ENCODE measurements around the gene DUSP5.

DUSP5 gene

DNA sequence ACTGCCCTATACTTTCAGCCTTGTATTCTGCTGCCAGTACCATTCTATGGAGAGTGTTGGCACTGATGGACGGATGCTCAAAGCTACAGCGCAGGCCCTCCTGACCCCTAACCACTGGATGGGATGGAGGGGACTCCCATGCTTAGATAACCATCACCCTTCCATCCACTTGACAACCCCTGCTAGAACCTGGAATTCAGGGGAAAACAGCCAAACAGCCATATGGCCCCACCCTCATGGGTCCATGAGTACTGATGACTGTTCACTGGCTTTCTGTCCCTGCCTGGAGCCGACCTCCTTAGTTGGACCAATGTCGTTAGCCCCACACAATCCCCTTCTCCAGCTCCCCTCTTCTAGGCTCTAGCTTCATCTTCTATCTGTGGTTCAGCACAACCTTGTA is 16.2 kb downstream of the DUSP5 start:
- H3K79me2 ChIP-seq (ENCODE audit: control insufficient read depth, low read length) = no peaks in the 10 kb centered on the region
- TF ChIP-seq, protein P1, sequence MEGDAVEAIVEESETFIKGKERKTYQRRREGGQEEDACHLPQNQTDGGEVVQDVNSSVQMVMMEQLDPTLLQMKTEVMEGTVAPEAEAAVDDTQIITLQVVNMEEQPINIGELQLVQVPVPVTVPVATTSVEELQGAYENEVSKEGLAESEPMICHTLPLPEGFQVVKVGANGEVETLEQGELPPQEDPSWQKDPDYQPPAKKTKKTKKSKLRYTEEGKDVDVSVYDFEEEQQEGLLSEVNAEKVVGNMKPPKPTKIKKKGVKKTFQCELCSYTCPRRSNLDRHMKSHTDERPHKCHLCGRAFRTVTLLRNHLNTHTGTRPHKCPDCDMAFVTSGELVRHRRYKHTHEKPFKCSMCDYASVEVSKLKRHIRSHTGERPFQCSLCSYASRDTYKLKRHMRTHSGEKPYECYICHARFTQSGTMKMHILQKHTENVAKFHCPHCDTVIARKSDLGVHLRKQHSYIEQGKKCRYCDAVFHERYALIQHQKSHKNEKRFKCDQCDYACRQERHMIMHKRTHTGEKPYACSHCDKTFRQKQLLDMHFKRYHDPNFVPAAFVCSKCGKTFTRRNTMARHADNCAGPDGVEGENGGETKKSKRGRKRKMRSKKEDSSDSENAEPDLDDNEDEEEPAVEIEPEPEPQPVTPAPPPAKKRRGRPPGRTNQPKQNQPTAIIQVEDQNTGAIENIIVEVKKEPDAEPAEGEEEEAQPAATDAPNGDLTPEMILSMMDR (IDR thresholded peaks at IDR 0.05; ENCODE audit: low read depth, low read length, poor library complexity, severe bottlenecking) = no peak
- no peak for TF ChIP-seq EZH2phosphoT487 (IDR thresholded peaks at IDR 0.05; ENCODE audit: borderline replicate concordance, low read length)

DNA sequence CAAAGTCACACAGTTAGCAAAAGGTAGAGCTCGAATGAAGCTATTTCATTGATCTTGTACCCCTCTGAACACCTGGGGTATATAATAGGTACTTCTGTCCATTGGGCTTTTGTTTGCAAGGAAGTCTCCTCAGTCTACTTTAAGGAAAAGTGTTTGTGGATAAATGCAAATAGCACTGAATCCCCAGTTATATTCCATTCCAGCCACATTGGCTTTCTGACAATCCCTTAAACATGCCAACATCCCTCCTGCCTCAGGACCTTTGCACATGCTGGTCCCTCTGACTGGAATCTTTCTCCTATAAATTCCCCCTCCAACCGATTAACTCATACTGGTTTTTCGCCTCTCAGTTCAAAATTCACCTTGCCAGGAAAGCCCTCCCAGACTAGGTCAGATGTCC is 17.1 kb downstream of the DUSP5 start:
- H3F3A ChIP-seq (ENCODE audit: control insufficient read depth, insufficient read depth) = no peaks in the 10 kb centered on the region
- H3K36me3 ChIP-seq (ENCODE audit: control insufficient read depth, low read length) = no peaks in the 10 kb centered on the region
- H3K79me2 ChIP-seq (ENCODE audit: control insufficient read depth, low read length) = no peaks in the 10 kb centered on the region
- no peak overlapping the region for H3K4me2 ChIP-seq (ENCODE audit: low read length)
- H3K27ac ChIP-seq (ENCODE audit: low read depth, low read length) = no peak overlapping the region
- peaks cover 9% of the 10 kb centered on the region for H3K27me3 ChIP-seq (ENCODE audit: control insufficient read depth, low read length)
- H4K20me1 ChIP-seq (ENCODE audit: control insufficient read depth, insufficient read depth, low read depth, low read length) = no peaks in the 10 kb centered on the region
- H3K9me2 ChIP-seq (replicated peaks; ENCODE audit: control insufficient read depth, low read length) = no peaks in the 10 kb centered on the region
- H3K4me1 ChIP-seq (ENCODE audit: control insufficient read depth, low read length) = no peaks in the 10 kb centered on the region
- no peak overlapping the region for H3K4me3 ChIP-seq (ENCODE audit: low read length)
- TF ChIP-seq, protein P1 (IDR thresholded peaks at IDR 0.05; ENCODE audit: low read depth, low read length, poor library complexity, severe bottlenecking) = no peak
- no peak for TF ChIP-seq EZH2phosphoT487 (IDR thresholded peaks at IDR 0.05; ENCODE audit: borderline replicate concordance, low read length)
- no peaks in the 10 kb centered on the region for H3K9me3 ChIP-seq (ENCODE audit: control insufficient read depth, insufficient read depth, low read length)

More for the DNA sequence above, 16.2 kb downstream of the DUSP5 start:
- H3K4me2 ChIP-seq (ENCODE audit: low read length) = no peak overlapping the region
- H3K9me3 ChIP-seq (ENCODE audit: control insufficient read depth, insufficient read depth, low read length) = no peaks in the 10 kb centered on the region
- no peaks in the 10 kb centered on the region for H3K4me1 ChIP-seq (ENCODE audit: control insufficient read depth, low read length)
- no peak overlapping the region for H3K27ac ChIP-seq (ENCODE audit: low read depth, low read length)
- H3K4me3 ChIP-seq (ENCODE audit: low read length) = no peak overlapping the region
- no peaks in the 10 kb centered on the region for H3K9me2 ChIP-seq (replicated peaks; ENCODE audit: control insufficient read depth, low read length)
- H3K36me3 ChIP-seq (ENCODE audit: control insufficient read depth, low read length) = no peaks in the 10 kb centered on the region
- H4K20me1 ChIP-seq (ENCODE audit: control insufficient read depth, insufficient read depth, low read depth, low read length) = no peaks in the 10 kb centered on the region
- H3K27me3 ChIP-seq (ENCODE audit: control insufficient read depth, low read length) = peaks cover 5% of the 10 kb centered on the region; the same call in 1 of the 2 replicates
- no peaks in the 10 kb centered on the region for H3F3A ChIP-seq (ENCODE audit: control insufficient read depth, insufficient read depth)

DNA sequence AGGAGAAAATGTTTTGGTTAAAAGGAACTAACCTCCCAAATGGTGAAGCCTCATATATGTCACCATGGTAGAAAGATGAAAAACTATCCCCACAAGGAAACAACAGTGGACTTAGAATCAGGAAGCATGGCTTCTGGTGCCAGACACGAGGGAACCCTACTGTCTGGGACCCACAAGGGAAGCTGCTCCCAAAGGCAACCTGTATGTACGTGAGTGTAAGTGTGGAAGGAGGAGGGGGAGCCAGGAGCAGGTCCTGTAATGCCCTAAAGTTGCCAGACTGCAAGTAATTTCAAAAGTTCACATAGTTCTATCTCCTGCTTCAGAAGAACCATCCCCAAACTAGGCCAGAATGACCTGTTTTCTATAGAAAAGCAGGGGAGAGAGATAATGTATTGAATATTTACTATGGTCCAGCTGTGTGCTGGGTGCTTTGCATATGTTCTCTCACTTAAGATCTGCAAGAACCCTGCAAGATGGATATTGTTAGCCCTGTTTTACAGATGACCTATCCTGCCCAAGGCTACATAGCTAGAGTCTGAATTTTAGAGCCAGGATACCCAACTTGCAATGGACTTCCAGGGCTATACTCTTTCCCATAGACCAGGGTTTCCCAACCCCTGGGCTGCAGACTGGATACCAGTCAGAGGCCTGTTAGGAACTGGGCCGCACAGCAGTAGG is 19.2 kb downstream of the DUSP5 start:
- TF ChIP-seq EZH2phosphoT487 (IDR thresholded peaks at IDR 0.05; ENCODE audit: borderline replicate concordance, low read length) = no peak
- TF ChIP-seq, protein P1 (IDR thresholded peaks at IDR 0.05; ENCODE audit: low read depth, low read length, poor library complexity, severe bottlenecking) = no peak
- Histone ChIP-seq H3K36me3 (ENCODE audit: control insufficient read depth, low read length) (no peaks in the 10 kb centered on the region), H3K27ac (ENCODE audit: low read depth, low read length) (no peak overlapping the region), H3K9me2 (replicated peaks; ENCODE audit: control insufficient read depth, low read length) (no peaks in the 10 kb centered on the region), H3K27me3 (ENCODE audit: control insufficient read depth, low read length) (peaks cover 15% of the 10 kb centered on the region), H3K4me3 (ENCODE audit: low read length) (no peak overlapping the region), H3K9me3 (ENCODE audit: control insufficient read depth, insufficient read depth, low read length) (no peaks in the 10 kb centered on the region), H4K20me1 (ENCODE audit: control insufficient read depth, insufficient read depth, low read depth, low read length) (no peaks in the 10 kb centered on the region), H3K79me2 (ENCODE audit: control insufficient read depth, low read length) (no peaks in the 10 kb centered on the region), H3F3A (ENCODE audit: control insufficient read depth, insufficient read depth) (no peaks in the 10 kb centered on the region), H3K4me1 (ENCODE audit: control insufficient read depth, low read length) (no peaks in the 10 kb centered on the region), H3K4me2 (ENCODE audit: low read length) (no peak overlapping the region)

All from DOHH2 (cell line).